K562 (cell line): ENCODE measurements around the gene MITF. TPM values are rescaled to one million over a fixed set of nuclear protein-coding genes. Genes with fewer than 3 reads are reported as not detected.

Experiments used
- ARID1B ChIP-seq: fragments of 450-650 bp; IDR thresholded peaks from 2 replicates; pipeline ENCODE4 v1.6.1; 2016; ENCODE audit warnings: antibody characterized with exemption, mild to moderate bottlenecking, inconsistent platforms
- ARID3B ChIP-seq: fragments of 250-450 bp; sonication (Bioruptor Pico); IDR thresholded peaks from 2 replicates; pipeline ENCODE4 v1.4.0; 2020; ENCODE audit warnings: borderline replicate concordance
- BCOR ChIP-seq: fragments of 450-650 bp; IDR thresholded peaks from 2 replicates; pipeline ENCODE4 v1.6.1; 2016
- C11orf30 ChIP-seq: fragments of 450-650 bp; IDR thresholded peaks from 2 replicates; pipeline ENCODE4 v1.6.1; 2016; ENCODE audit warnings: low read depth, mild to moderate bottlenecking
- CBFA2T2 ChIP-seq: fragments of 450-650 bp; conservative IDR thresholded peaks from 2 replicates; pipeline ENCODE4 v1.6.1; 2017; ENCODE audit warnings: mild to moderate bottlenecking
- CBFA2T3 ChIP-seq: fragments of 450-650 bp; IDR thresholded peaks from 2 replicates; pipeline ENCODE4 v1.6.1; 2017
- CXXC5 ChIP-seq: fragments of 250-450 bp; sonication (Bioruptor Pico); IDR thresholded peaks from 2 replicates; pipeline ENCODE4 v1.8.0; 2022; ENCODE audit warnings: inconsistent platforms, mild to moderate bottlenecking, moderate library complexity
- DLX4 ChIP-seq: fragments of 250-450 bp; sonication (Bioruptor Pico); IDR thresholded peaks from 2 replicates; pipeline ENCODE4 v1.6.1; 2021; ENCODE audit warnings: mild to moderate bottlenecking
- DPF2 ChIP-seq: fragments of 450-650 bp; IDR thresholded peaks from 2 replicates; pipeline ENCODE4 v1.6.1; 2016
- ELF4 ChIP-seq: fragments of 450-650 bp; formaldehyde crosslinking; IDR thresholded peaks from 2 replicates; pipeline ENCODE4 v1.4.0; 2022; ENCODE audit warnings: missing genetic modification characterization
- EP300 ChIP-seq: IDR thresholded peaks from 2 replicates; pipeline ENCODE4 v1.6.1; 2012; ENCODE audit warnings: low read length, improper control_type of control experiment
- FOXK1 ChIP-seq: sonication (generic); formaldehyde crosslinking; IDR thresholded peaks from 2 replicates; pipeline ENCODE4 v1.8.0; 2022; ENCODE audit warnings: missing genetic modification reagents, mild to moderate bottlenecking, borderline replicate concordance
- GATAD2B ChIP-seq: fragments of 450-650 bp; IDR thresholded peaks from 2 replicates; pipeline ENCODE4 v1.6.1; 2017; ENCODE audit warnings: mild to moderate bottlenecking, borderline replicate concordance
- HCFC1 ChIP-seq: IDR thresholded peaks from 2 replicates; pipeline ENCODE4 v1.6.1; 2012; ENCODE audit warnings: low read depth, low read length, improper control_type of control experiment
- HMBOX1 ChIP-seq: sonication (generic); IDR thresholded peaks from 2 replicates; pipeline ENCODE4 v1.6.1; 2016
- JUND ChIP-seq, 2 experiments: IDR thresholded peaks; 2 replicates in 1 of 2; 3 replicates in 1 of 2; pipeline ENCODE4 v1.6.1; 2011; ENCODE audit warnings: borderline replicate concordance in 2 of 2, low read depth in 2 of 2, low read length in 2 of 2, improper control_type of control experiment in 1 of 2, missing biosample characterization in 1 of 2, missing genetic modification characterization in 1 of 2, missing genetic modification reagents in 1 of 2
- KAT2B ChIP-seq: IDR thresholded peaks from one replicate; pipeline ENCODE4 v1.6.1; 2012; ENCODE audit warnings: low read depth, mild to moderate bottlenecking, control low read depth, inconsistent platforms, low read length, moderate library complexity
- KLF10 ChIP-seq: fragments of 250-450 bp; sonication (Bioruptor Pico); IDR thresholded peaks from 2 replicates; pipeline ENCODE4 v1.6.1; 2021; ENCODE audit warnings: matching md5 sums
- KLF16 ChIP-seq: IDR thresholded peaks from 2 replicates; pipeline ENCODE4 v1.6.1; 2016; ENCODE audit warnings: antibody characterized with exemption
- L3MBTL2 ChIP-seq: fragments of 450-650 bp; IDR thresholded peaks from 2 replicates; pipeline ENCODE4 v1.6.1; 2016; ENCODE audit warnings: mild to moderate bottlenecking, moderate library complexity
- MED1 ChIP-seq: sonication (generic); formaldehyde crosslinking; IDR thresholded peaks from 2 replicates; pipeline ENCODE4 v1.8.1; 2023; ENCODE audit warnings: missing genetic modification reagents, borderline replicate concordance
- MEIS2 ChIP-seq: fragments of 450-650 bp; IDR thresholded peaks from 2 replicates; pipeline ENCODE4 v1.6.1; 2014; ENCODE audit warnings: mild to moderate bottlenecking; ENCODE audit not compliant: partially characterized antibody
- PML ChIP-seq: IDR thresholded peaks from 2 replicates; pipeline ENCODE4 v1.6.1; 2012; ENCODE audit warnings: low read length, inconsistent platforms
- SMARCA4 ChIP-seq: fragments of 450-650 bp; IDR thresholded peaks from 2 replicates; pipeline ENCODE4 v1.6.1; 2016
- SNRNP70 ChIP-seq: fragments of 200-400 bp; formaldehyde crosslinking; optimal IDR thresholded peaks from 2 replicates; pipeline ENCODE3; 2017; ENCODE audit warnings: low read depth, low read length
- SOX6 ChIP-seq: fragments of 450-650 bp; IDR thresholded peaks from 2 replicates; pipeline ENCODE4 v1.6.1; 2014; ENCODE audit warnings: mild to moderate bottlenecking
- TAL1 ChIP-seq: fragments of 450-650 bp; IDR thresholded peaks from 2 replicates; pipeline ENCODE4 v1.6.1; 2016; ENCODE audit warnings: mild to moderate bottlenecking
- TCF3 ChIP-seq: sonication (generic); formaldehyde crosslinking; IDR thresholded peaks from 2 replicates; pipeline ENCODE4 v1.4.0; 2020; ENCODE audit warnings: mild to moderate bottlenecking, missing genetic modification reagents
- ZNF639 ChIP-seq, 2 experiments: fragments of 200-800 bp in 1 of 2; sonication (Bioruptor generic) in 1 of 2; sonication (generic) in 1 of 2; formaldehyde crosslinking in 1 of 2; IDR thresholded peaks in 1 of 2; conservative IDR thresholded peaks in 1 of 2; 2 replicates each; pipeline versions ENCODE4 v1.5.0 to v1.6.1; 2016 to 2020; ENCODE audit warnings: missing compliant biosample characterization in 1 of 2, missing genetic modification characterization in 1 of 2, missing genetic modification reagents in 1 of 2
- polyA plus RNA-seq, 8 experiments: library from polyadenylated mRNA; depleted of rRNA in 4 of 8; stranded (reverse) in 5 of 8; unstranded in 3 of 8; fragments of >200 nt; fragmentation: Nextera tagmentation in 2 of 8; fragmentation: Illumina TruSeq in 1 of 8; extraction: Ambion mirVana in 2 of 8; extraction: Trizol in 1 of 8; gene quantifications; 2 replicates each; pipeline versions ENCODE4 v1.2.1 to v1.2.3, GENCODE V29; 2011 to 2014; ENCODE audit warnings: inconsistent platforms in 1 of 8, missing spikeins in 1 of 8
- total RNA-seq, 7 experiments: library from RNA; depleted of rRNA in 6 of 7; stranded (reverse); fragments of >200 nt in 6 of 7; fragmentation: Illumina TruSeq in 2 of 7; extraction: Trizol in 2 of 7; gene quantifications; 2 replicates each; pipeline versions ENCODE4 v1.2.1 to v1.2.3, GENCODE V29; 2011 to 2021; ENCODE audit warnings: low replicate concordance in 1 of 7

Gene MITF
- total and polyA plus RNA-seq, 9 of the 15 experiments (the other 6 are each of a cell fraction or from before 2014, with no cell fraction given): 5.6 to 14.9 (median 11.1) TPM

GRCh38 chr3:69777582-69777967 is 38.3 kb downstream of the MITF start (continued):
- TF ChIP-seq ELF4 (CRISPR knock-in tag): no peak
- 0 out of 2 replicates have a peak, but pooled peaks have one; percentile 57 for TF ChIP-seq PML
- TF ChIP-seq SNRNP70: no peak
- TF ChIP-seq ARID3B (CRISPR knock-in tag): no peak
- TF ChIP-seq MED1 (CRISPR knock-in tag): no peak
- TF ChIP-seq KLF10 (CRISPR knock-in tag): no peak
- 0 out of 2 replicates have a peak, but pooled peaks have one; percentile 12 for TF ChIP-seq SOX6
- TF ChIP-seq C11orf30: no peak
- peak; percentile 47; the same call in 1 of the 2 replicates for TF ChIP-seq KLF16
- no peak for TF ChIP-seq DLX4
- TF ChIP-seq MEIS2: peak; percentile 17
- TF ChIP-seq CBFA2T2: peak; percentile 72
- peak; percentile 58 for TF ChIP-seq SMARCA4
- TF ChIP-seq FOXK1 (CRISPR knock-in tag): no peak
- TF ChIP-seq GATAD2B: 0 out of 2 replicates have a peak, but pooled peaks have one; percentile 34
- peak; percentile 77 for TF ChIP-seq TCF3
- peak; percentile 86 for TF ChIP-seq CBFA2T3
- peak; percentile 8; the same call in 1 of the 2 replicates for TF ChIP-seq CXXC5 (CRISPR knock-in tag)
- 0 out of 2 replicates have a peak, but pooled peaks have one; percentile 12 for TF ChIP-seq BCOR
- no peak for TF ChIP-seq KAT2B
- TF ChIP-seq HCFC1: no peak
- peak; percentile 85 for TF ChIP-seq ARID1B
- peak; percentile 73 for TF ChIP-seq EP300
- peak; percentile 78 for TF ChIP-seq TAL1
- TF ChIP-seq ZNF639 (CRISPR knock-in tag; conservative IDR thresholded peaks at IDR 0.05 in 1 of 2, IDR thresholded peaks at IDR 0.05 in 1 of 2): no peak
- TF ChIP-seq L3MBTL2: 0 out of 2 replicates have a peak, but pooled peaks have one; percentile 36
- TF ChIP-seq JUND (IDR thresholded peaks at IDR 0.05; ENCODE audit: borderline replicate concordance, low read depth, low read length): no peak
- TF ChIP-seq JUND (tag; IDR thresholded peaks at IDR 0.05; ENCODE audit: borderline replicate concordance, low read depth, low read length): no peak
- TF ChIP-seq HMBOX1: no peak
- TF ChIP-seq DPF2: peak; percentile 65; the same call in 1 of the 2 replicates
